Measurements from ENCODE around the gene FMNL1. TPM values are rescaled to one million over a fixed set of nuclear protein-coding genes. Genes with fewer than 3 reads are reported as not detected.

The FMNL1 gene
- polyA plus RNA-seq, 4 donors: 3.1 to 15.4 (median 6.9) TPM

- H3K4me1 ChIP-seq (ENCODE audit: control insufficient read depth in 3 of 3, insufficient read depth in 2 of 3, low read depth in 1 of 3, low read length in 2 of 3): peaks cover 9 to 27% (median 10%) of the 10 kb centered on the region in 3 donors
- H3K27me3 ChIP-seq (ENCODE audit: control insufficient read depth in 3 of 3, insufficient read depth in 3 of 3, low read length in 3 of 3): no peaks in the 10 kb centered on the region
- FAIRE-seq (no peak), DNase-seq (no peak)
- no peaks in the 10 kb centered on the region for H3K9me3 ChIP-seq (ENCODE audit: control insufficient read depth in 2 of 2, insufficient read depth in 1 of 2, low read depth in 1 of 2, low read length in 1 of 2)
- H3K4me3 ChIP-seq (ENCODE audit: low read depth in 1 of 3, low read length in 3 of 3): no peak overlapping the region
- H3K27ac ChIP-seq (ENCODE audit: low read depth in 1 of 3, low read length in 2 of 3): no peak overlapping the region
- WGBS, 3 donors: 85 to 88% (median 85%) methylated on average over 21 of the region's 21 CpGs
- H3K36me3 ChIP-seq (ENCODE audit: control insufficient read depth in 3 of 3, insufficient read depth in 2 of 3, low read depth in 1 of 3, low read length in 3 of 3): peaks cover 9 to 87% (median 21%) of the 10 kb centered on the region in 3 donors
These were observed 62.8 kb downstream of the FMNL1 start for GRCh38 chr17:45284176-45285140.

GRCh38 chr17:45286286-45286685 lies 64.6 kb downstream of the FMNL1 start:
- H3K27me3 ChIP-seq (ENCODE audit: control insufficient read depth in 3 of 3, insufficient read depth in 3 of 3, low read length in 3 of 3): no peaks in the 10 kb centered on the region
- no peak overlapping the region for H3K27ac ChIP-seq (ENCODE audit: low read depth in 1 of 3, low read length in 2 of 3)
- no peak for DNase-seq
- no peak overlapping the region for H3K4me3 ChIP-seq (ENCODE audit: low read depth in 1 of 3, low read length in 3 of 3)
- peaks cover 10 to 36% (median 19%) of the 10 kb centered on the region in 3 donors for H3K4me1 ChIP-seq (ENCODE audit: control insufficient read depth in 3 of 3, insufficient read depth in 2 of 3, low read depth in 1 of 3, low read length in 2 of 3)
- peaks cover 9 to 95% (median 25%) of the 10 kb centered on the region in 3 donors for H3K36me3 ChIP-seq (ENCODE audit: control insufficient read depth in 3 of 3, insufficient read depth in 2 of 3, low read depth in 1 of 3, low read length in 3 of 3)
- 88 to 96% (median 94%) methylated on average over 5 of the region's 5 CpGs for WGBS, 3 donors
- no peaks in the 10 kb centered on the region for H3K9me3 ChIP-seq (ENCODE audit: control insufficient read depth in 2 of 2, insufficient read depth in 1 of 2, low read depth in 1 of 2, low read length in 1 of 2)
- FAIRE-seq: no peak

GRCh38 chr17:45287526-45288500 lies 66.1 kb downstream of the FMNL1 start:
- Histone ChIP-seq H3K27ac (ENCODE audit: low read depth in 1 of 3, low read length in 2 of 3) (peak overlapping the region; percentile 62 to 79 (median 76)), H3K4me1 (ENCODE audit: control insufficient read depth in 3 of 3, insufficient read depth in 2 of 3, low read depth in 1 of 3, low read length in 2 of 3) (peaks cover 12 to 50% (median 25%) of the 10 kb centered on the region in 3 donors), H3K9me3 (ENCODE audit: control insufficient read depth in 2 of 2, insufficient read depth in 1 of 2, low read depth in 1 of 2, low read length in 1 of 2) (no peaks in the 10 kb centered on the region), H3K4me3 (ENCODE audit: low read depth in 1 of 3, low read length in 3 of 3) (no peak overlapping the region), H3K36me3 (ENCODE audit: control insufficient read depth in 3 of 3, insufficient read depth in 2 of 3, low read depth in 1 of 3, low read length in 3 of 3) (peaks cover 9 to 87% (median 25%) of the 10 kb centered on the region in 3 donors), H3K27me3 (ENCODE audit: control insufficient read depth in 3 of 3, insufficient read depth in 3 of 3, low read length in 3 of 3) (no peaks in the 10 kb centered on the region)
- peak; percentile 79 to 89 for DNase-seq
- no peak for FAIRE-seq
- 28 to 64% (median 47%) methylated on average over 10 of the region's 10 CpGs for whole genome bisulfite sequencing, 3 donors

GRCh38 chr17:45288825-45289224 lies 67.1 kb downstream of the FMNL1 start:
- Histone ChIP-seq H3K27me3 (ENCODE audit: control insufficient read depth in 3 of 3, insufficient read depth in 3 of 3, low read length in 3 of 3) (no peaks in the 10 kb centered on the region), H3K27ac (ENCODE audit: low read depth in 1 of 3, low read length in 2 of 3) (peak overlapping the region; percentile 55 to 79 (median 69)), H3K36me3 (ENCODE audit: control insufficient read depth in 3 of 3, insufficient read depth in 2 of 3, low read depth in 1 of 3, low read length in 3 of 3) (peaks cover 9 to 76% (median 23%) of the 10 kb centered on the region in 3 donors), H3K4me1 (ENCODE audit: control insufficient read depth in 3 of 3, insufficient read depth in 2 of 3, low read depth in 1 of 3, low read length in 2 of 3) (peaks cover 19 to 60% (median 29%) of the 10 kb centered on the region in 3 donors), H3K4me3 (ENCODE audit: low read depth in 1 of 3, low read length in 3 of 3) (no peak overlapping the region), H3K9me3 (ENCODE audit: control insufficient read depth in 2 of 2, insufficient read depth in 1 of 2, low read depth in 1 of 2, low read length in 1 of 2) (no peaks in the 10 kb centered on the region)
- FAIRE-seq (no peak), DNase-seq (peak in 1 of 2 donors; percentile 45)
- WGBS, 3 donors: 21 to 65% (median 31%) methylated on average over 10 of the region's 10 CpGs

GRCh38 chr17:45289301-45290268 lies 67.9 kb downstream of the FMNL1 start:
- WGBS, 3 donors: 54 to 76% (median 55%) methylated on average over 15 of the region's 15 CpGs
- FAIRE-seq (no peak), DNase-seq (no peak)
- Histone ChIP-seq H3K36me3 (ENCODE audit: control insufficient read depth in 3 of 3, insufficient read depth in 2 of 3, low read depth in 1 of 3, low read length in 3 of 3) (peaks cover 9 to 69% (median 19%) of the 10 kb centered on the region in 3 donors), H3K4me1 (ENCODE audit: control insufficient read depth in 3 of 3, insufficient read depth in 2 of 3, low read depth in 1 of 3, low read length in 2 of 3) (peaks cover 25 to 67% (median 35%) of the 10 kb centered on the region in 3 donors), H3K27me3 (ENCODE audit: control insufficient read depth in 3 of 3, insufficient read depth in 3 of 3, low read length in 3 of 3) (no peaks in the 10 kb centered on the region), H3K27ac (ENCODE audit: low read depth in 1 of 3, low read length in 2 of 3) (peak overlapping the region; percentile 55 to 79 (median 69)), H3K4me3 (ENCODE audit: low read depth in 1 of 3, low read length in 3 of 3) (no peak overlapping the region), H3K9me3 (ENCODE audit: control insufficient read depth in 2 of 2, insufficient read depth in 1 of 2, low read depth in 1 of 2, low read length in 1 of 2) (no peaks in the 10 kb centered on the region)

GRCh38 chr17:45290269-45290765 lies 68.6 kb downstream of the FMNL1 start:
- H3K27ac ChIP-seq (ENCODE audit: low read depth in 1 of 3, low read length in 2 of 3): peak overlapping the region in 1 of 3 donors; percentile 30
- no peak for DNase-seq
- no peak for FAIRE-seq
- H3K9me3 ChIP-seq (ENCODE audit: control insufficient read depth in 2 of 2, insufficient read depth in 1 of 2, low read depth in 1 of 2, low read length in 1 of 2): no peaks in the 10 kb centered on the region
- no peak overlapping the region for H3K4me3 ChIP-seq (ENCODE audit: low read depth in 1 of 3, low read length in 3 of 3)
- peaks cover 29 to 70% (median 37%) of the 10 kb centered on the region in 3 donors for H3K4me1 ChIP-seq (ENCODE audit: control insufficient read depth in 3 of 3, insufficient read depth in 2 of 3, low read depth in 1 of 3, low read length in 2 of 3)
- no peaks in the 10 kb centered on the region for H3K27me3 ChIP-seq (ENCODE audit: control insufficient read depth in 3 of 3, insufficient read depth in 3 of 3, low read length in 3 of 3)
- WGBS, 3 donors: 79 to 89% (median 84%) methylated on average over 11 of the region's 11 CpGs
- H3K36me3 ChIP-seq (ENCODE audit: control insufficient read depth in 3 of 3, insufficient read depth in 2 of 3, low read depth in 1 of 3, low read length in 3 of 3): peaks cover 9 to 62% (median 15%) of the 10 kb centered on the region in 3 donors

GRCh38 chr17:45291171-45291805 lies 69.6 kb downstream of the FMNL1 start:
- 55 to 71% (median 64%) methylated on average over 5 of the region's 5 CpGs for WGBS, 3 donors
- Histone ChIP-seq H3K9me3 (ENCODE audit: control insufficient read depth in 2 of 2, insufficient read depth in 1 of 2, low read depth in 1 of 2, low read length in 1 of 2) (no peaks in the 10 kb centered on the region), H3K27ac (ENCODE audit: low read depth in 1 of 3, low read length in 2 of 3) (peak overlapping the region in 1 of 3 donors; percentile 6), H3K4me3 (ENCODE audit: low read depth in 1 of 3, low read length in 3 of 3) (no peak overlapping the region), H3K27me3 (ENCODE audit: control insufficient read depth in 3 of 3, insufficient read depth in 3 of 3, low read length in 3 of 3) (no peaks in the 10 kb centered on the region), H3K4me1 (ENCODE audit: control insufficient read depth in 3 of 3, insufficient read depth in 2 of 3, low read depth in 1 of 3, low read length in 2 of 3) (peaks cover 37 to 72% (median 41%) of the 10 kb centered on the region in 3 donors), H3K36me3 (ENCODE audit: control insufficient read depth in 3 of 3, insufficient read depth in 2 of 3, low read depth in 1 of 3, low read length in 3 of 3) (peaks cover 9 to 53% (median 14%) of the 10 kb centered on the region in 3 donors)
- FAIRE-seq (no peak), DNase-seq (no peak)

All from small intestine (tissue), 7 donors.